ENCODE measurements around the gene SART3. TPM values are rescaled to one million over a fixed set of nuclear protein-coding genes. Genes with fewer than 3 reads are reported as not detected.

Gene SART3
- total and polyA plus RNA-seq, 4 donors: 5.9 to 37.1 (median 23.5) TPM

DNA sequence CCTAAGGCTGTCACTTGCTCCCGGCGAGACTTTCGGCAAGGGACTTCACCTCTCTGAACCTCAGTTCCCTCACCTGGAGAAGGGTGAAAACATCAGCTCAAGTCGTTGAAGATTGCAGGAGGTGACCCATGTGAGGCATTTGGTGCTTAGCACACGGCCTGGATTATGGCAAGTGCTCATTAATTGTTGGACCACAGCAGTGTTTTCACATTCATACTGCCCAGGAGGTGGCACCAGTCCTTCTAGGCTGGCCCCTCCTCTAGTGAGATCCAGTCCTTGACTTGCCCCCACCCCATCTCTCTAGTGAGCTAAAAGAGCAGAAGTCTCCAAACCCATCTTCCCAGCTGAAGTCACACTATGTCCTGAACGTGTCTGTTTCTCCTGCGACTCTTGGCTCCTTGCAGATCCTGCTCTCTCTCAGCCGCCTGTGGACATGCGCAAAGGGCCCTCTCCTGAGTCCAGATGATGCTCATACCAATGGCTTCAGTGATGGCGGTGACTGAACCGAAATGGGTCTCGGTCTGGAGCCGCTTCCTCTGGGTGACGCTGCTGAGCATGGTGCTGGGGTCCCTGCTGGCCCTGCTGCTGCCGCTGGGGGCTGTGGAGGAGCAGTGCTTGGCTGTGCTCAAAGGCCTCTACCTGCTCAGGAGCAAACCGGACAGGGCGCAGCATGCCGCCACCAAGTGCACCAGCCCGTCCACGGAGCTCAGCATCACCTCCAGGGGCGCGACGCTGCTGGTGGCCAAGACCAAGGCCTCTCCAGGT, 44.3 kb downstream of the SART3 start:
- no peak overlapping the region for H3K9ac ChIP-seq (ENCODE audit: low read depth in 1 of 2, low read length in 2 of 2)
- 93% methylated on average over 23 of the region's 23 CpGs for WGBS
- DNase-seq (ENCODE audit: low spot score): no peak
- peaks cover 12 to 38% (median 32%) of the 10 kb centered on the region in 4 donors for H3K36me3 ChIP-seq (ENCODE audit: control insufficient read depth in 4 of 4, insufficient read depth in 3 of 4, low read depth in 1 of 4, low read length in 3 of 4)
- peaks cover 7 to 17% (median 10%) of the 10 kb centered on the region in 4 donors for H3K4me1 ChIP-seq (ENCODE audit: control insufficient read depth in 4 of 4, insufficient read depth in 4 of 4, low read length in 3 of 4)
- no peaks in the 10 kb centered on the region for H3K27me3 ChIP-seq (ENCODE audit: control insufficient read depth in 4 of 4, insufficient read depth in 4 of 4, low read length in 3 of 4)
- TF ChIP-seq FOXA1 (IDR thresholded peaks at IDR 0.05) (no peak), HNF4G (IDR thresholded peaks at IDR 0.05) (no peak), JUND (IDR thresholded peaks at IDR 0.05) (no peak), RXRA (IDR thresholded peaks at IDR 0.05) (no peak), HNF4A (conservative IDR thresholded peaks at IDR 0.05) (no peak), TAF1 (conservative IDR thresholded peaks at IDR 0.05) (no peak)
- TF ChIP-seq, protein P1, sequence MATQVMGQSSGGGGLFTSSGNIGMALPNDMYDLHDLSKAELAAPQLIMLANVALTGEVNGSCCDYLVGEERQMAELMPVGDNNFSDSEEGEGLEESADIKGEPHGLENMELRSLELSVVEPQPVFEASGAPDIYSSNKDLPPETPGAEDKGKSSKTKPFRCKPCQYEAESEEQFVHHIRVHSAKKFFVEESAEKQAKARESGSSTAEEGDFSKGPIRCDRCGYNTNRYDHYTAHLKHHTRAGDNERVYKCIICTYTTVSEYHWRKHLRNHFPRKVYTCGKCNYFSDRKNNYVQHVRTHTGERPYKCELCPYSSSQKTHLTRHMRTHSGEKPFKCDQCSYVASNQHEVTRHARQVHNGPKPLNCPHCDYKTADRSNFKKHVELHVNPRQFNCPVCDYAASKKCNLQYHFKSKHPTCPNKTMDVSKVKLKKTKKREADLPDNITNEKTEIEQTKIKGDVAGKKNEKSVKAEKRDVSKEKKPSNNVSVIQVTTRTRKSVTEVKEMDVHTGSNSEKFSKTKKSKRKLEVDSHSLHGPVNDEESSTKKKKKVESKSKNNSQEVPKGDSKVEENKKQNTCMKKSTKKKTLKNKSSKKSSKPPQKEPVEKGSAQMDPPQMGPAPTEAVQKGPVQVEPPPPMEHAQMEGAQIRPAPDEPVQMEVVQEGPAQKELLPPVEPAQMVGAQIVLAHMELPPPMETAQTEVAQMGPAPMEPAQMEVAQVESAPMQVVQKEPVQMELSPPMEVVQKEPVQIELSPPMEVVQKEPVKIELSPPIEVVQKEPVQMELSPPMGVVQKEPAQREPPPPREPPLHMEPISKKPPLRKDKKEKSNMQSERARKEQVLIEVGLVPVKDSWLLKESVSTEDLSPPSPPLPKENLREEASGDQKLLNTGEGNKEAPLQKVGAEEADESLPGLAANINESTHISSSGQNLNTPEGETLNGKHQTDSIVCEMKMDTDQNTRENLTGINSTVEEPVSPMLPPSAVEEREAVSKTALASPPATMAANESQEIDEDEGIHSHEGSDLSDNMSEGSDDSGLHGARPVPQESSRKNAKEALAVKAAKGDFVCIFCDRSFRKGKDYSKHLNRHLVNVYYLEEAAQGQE (IDR thresholded peaks at IDR 0.05): no peak
- H3K4me3 ChIP-seq (ENCODE audit: low read depth in 1 of 3, low read length in 3 of 3): no peak overlapping the region
- no peak overlapping the region for H3K27ac ChIP-seq (ENCODE audit: low read depth in 1 of 2, low read length in 2 of 2)
- no peaks in the 10 kb centered on the region for H3K9me3 ChIP-seq (ENCODE audit: control insufficient read depth in 4 of 4, low read length in 3 of 4)

DNA sequence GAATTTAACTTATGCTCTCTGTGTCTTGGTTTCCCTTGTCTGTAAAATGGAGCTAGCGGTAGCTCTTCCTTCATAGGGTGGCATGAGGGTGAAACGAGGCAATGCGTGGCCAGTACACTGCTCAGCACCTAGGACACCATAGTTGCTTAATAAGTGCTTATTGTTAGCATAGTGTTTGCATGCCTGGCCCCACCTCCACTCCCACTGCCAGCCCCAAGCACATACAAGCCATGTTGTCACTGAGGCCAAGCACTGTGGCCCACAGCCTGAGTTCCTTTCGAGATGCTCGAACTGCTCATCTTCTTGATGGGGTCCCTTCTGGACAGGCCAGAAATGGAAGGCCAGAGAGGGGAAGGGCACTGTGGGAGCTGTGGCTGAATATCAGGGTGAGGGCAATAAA, 45.1 kb downstream of the SART3 start:
- Histone ChIP-seq H3K36me3 (ENCODE audit: control insufficient read depth in 4 of 4, insufficient read depth in 3 of 4, low read depth in 1 of 4, low read length in 3 of 4) (peaks cover 12 to 31% (median 25%) of the 10 kb centered on the region in 4 donors), H3K27ac (ENCODE audit: low read depth in 1 of 2, low read length in 2 of 2) (no peak overlapping the region), H3K27me3 (ENCODE audit: control insufficient read depth in 4 of 4, insufficient read depth in 4 of 4, low read length in 3 of 4) (no peaks in the 10 kb centered on the region), H3K9me3 (ENCODE audit: control insufficient read depth in 4 of 4, low read length in 3 of 4) (no peaks in the 10 kb centered on the region), H3K4me3 (ENCODE audit: low read depth in 1 of 3, low read length in 3 of 3) (peak overlapping the region; percentile 77 to 92 (median 86)), H3K4me1 (ENCODE audit: control insufficient read depth in 4 of 4, insufficient read depth in 4 of 4, low read length in 3 of 4) (peaks cover 7 to 19% (median 10%) of the 10 kb centered on the region in 4 donors), H3K9ac (ENCODE audit: low read depth in 1 of 2, low read length in 2 of 2) (peak overlapping the region in 1 of 2 donors; percentile 53)
- TF ChIP-seq YY1 (IDR thresholded peaks at IDR 0.05): peak; percentile 53
- TF ChIP-seq FOXA2 (IDR thresholded peaks at IDR 0.05): no peak
- TF ChIP-seq, protein P1 (IDR thresholded peaks at IDR 0.05): peak; percentile 22
- 50% methylated on average over 5 of the region's 5 CpGs for WGBS
- no peak for DNase-seq (ENCODE audit: low spot score)

Measured in liver (tissue), 9 donors.